Spleen (tissue), 11 donors: ENCODE measurements around the gene MUTYH. TPM values are rescaled to one million over a fixed set of nuclear protein-coding genes. Genes with fewer than 3 reads are reported as not detected.

Experiments used
- DNase-seq: peaks from one replicate; pipeline ENCODE4 v3.0.0-alpha.2; 2020
- H3K27ac ChIP-seq, 8 donors: fragments of 200-600 bp; sonication (generic) in 7 of 8; 1 replicate in 4 of 8; 2 replicates in 4 of 8; pipeline versions ENCODE4 v1.5.0 to v1.8.0; 2016 to 2021; ENCODE audit warnings: inconsistent platforms in 4 of 8, mild to moderate bottlenecking in 4 of 8, moderate library complexity in 1 of 8
- H3K27me3 ChIP-seq, 7 donors: fragments of 200-600 bp; sonication (generic) in 6 of 7; replicated peaks in 1 of 7; 1 replicate in 4 of 7; 2 replicates in 3 of 7; pipeline versions ENCODE4 v1.5.0 to v1.8.0; 2016 to 2021; ENCODE audit warnings: inconsistent platforms in 3 of 7, mild to moderate bottlenecking in 1 of 7
- H3K36me3 ChIP-seq, 6 donors: fragments of 200-600 bp; sonication (generic) in 5 of 6; 1 replicate in 4 of 6; 2 replicates in 2 of 6; pipeline versions ENCODE4 v1.5.0 to v1.8.0; 2016 to 2021; ENCODE audit warnings: inconsistent platforms in 2 of 6
- H3K4me1 ChIP-seq, 6 donors: fragments of 200-600 bp; sonication (generic) in 5 of 6; 1 replicate in 3 of 6; 2 replicates in 3 of 6; pipeline versions ENCODE4 v1.5.0 to v1.8.0; 2016 to 2021; ENCODE audit warnings: inconsistent platforms in 3 of 6
- H3K4me3 ChIP-seq, 8 donors: fragments of 200-600 bp; sonication (generic) in 7 of 8; 1 replicate in 4 of 8; 2 replicates in 4 of 8; pipeline versions ENCODE4 v1.5.0 to v1.8.0; 2016 to 2021; ENCODE audit warnings: inconsistent platforms in 4 of 8, mild to moderate bottlenecking in 4 of 8, moderate library complexity in 2 of 8
- H3K9me3 ChIP-seq, 8 donors: fragments of 200-600 bp; sonication (generic) in 7 of 8; 1 replicate in 4 of 8; 2 replicates in 4 of 8; pipeline versions ENCODE4 v1.5.0 to v1.8.0; 2016 to 2021; ENCODE audit warnings: inconsistent platforms in 4 of 8
- CTCF ChIP-seq, 11 experiments: fragments of 200-600 bp in 7 of 11; fragments of 450-650 bp in 4 of 11; sonication (generic) in 4 of 11; IDR thresholded peaks in 8 of 11; conservative IDR thresholded peaks in 3 of 11; 1 replicate in 7 of 11; 2 replicates in 4 of 11; pipeline versions ENCODE4 v1.4.0 to v1.8.0; 2016 to 2021; ENCODE audit warnings: antibody characterized with exemption in 11 of 11, inconsistent platforms in 4 of 11, mild to moderate bottlenecking in 1 of 11
- POLR2A ChIP-seq, 3 donors: fragments of 450-650 bp; IDR thresholded peaks; one replicate each; pipeline ENCODE4 v1.5.1; 2017; ENCODE audit warnings: antibody characterized with exemption in 3 of 3, mild to moderate bottlenecking in 1 of 3
- POLR2AphosphoS5 ChIP-seq, 3 donors: sonication (generic); formaldehyde crosslinking; IDR thresholded peaks; one replicate each; pipeline ENCODE4 v1.5.1; 2017; ENCODE audit warnings: antibody characterized with exemption in 3 of 3
- WGBS, 5 donors: extraction: QIAGEN DNeasy Blood & Tissue Kit in 3 of 5; methylation state at CpG; one replicate each; pipeline versions ENCODE4 v1.1.5 to v1.1.7; 2013 to 2018; 5-methylcytosine and 5-hydroxymethylcytosine counted together
- intact Hi-C: fragments of 100-400 bp; cut with DNase I; formaldehyde crosslinking; loops from one replicate; pipeline ENCODE4 v1.15.0; 2023; ENCODE audit warnings: low total_unique reads
- polyA plus RNA-seq, 3 donors: library from polyadenylated mRNA; stranded (reverse); fragments of 200-250 nt; gene quantifications; one replicate each; pipeline ENCODE4 v1.2.1, GENCODE V29; 2013
- total RNA-seq, 7 donors: library from RNA; depleted of rRNA in 3 of 7; stranded (reverse); fragments of >200 nt in 3 of 7; fragmentation: NEBNext Ultra II Directional in 4 of 7; extraction: Animal tissue kit (Norgen Biotek cat#: 25700) in 4 of 7; gene quantifications; one replicate each; pipeline versions ENCODE4 v1.1.0 to v1.2.1, GENCODE V29; 2016 to 2021
- donor health status: healthy with polysubstance abuse.
- donor health status: DM: no; HTN: no; CAD: no; lungs with moderate emphysema.
- donor health status: DM: no; HTN: no; CAD: no.
- donor health status: Bipolar disorder and iron deficiency.
- donor health status: healthy.
- donor health status: DM: no; HTN: no; CAD: no.
- donor health status: DM: yes; HTN: yes; CAD: no.

The MUTYH gene
- total and polyA plus RNA-seq, 10 donors: 25.4 to 46.9 (median 37.2) TPM

- H3K27me3 ChIP-seq: no peaks in the 10 kb centered on the region
- H3K9me3 ChIP-seq: no peaks in the 10 kb centered on the region
- intact Hi-C loops: no loop called here
- no peak overlapping the region for H3K4me3 ChIP-seq
- H3K27ac ChIP-seq: no peak overlapping the region
- H3K36me3 ChIP-seq: no peaks in the 10 kb centered on the region
- H3K4me1 ChIP-seq: peaks cover 0 to 24% (median 11%) of the 10 kb centered on the region in 6 donors
- TF ChIP-seq CTCF (IDR thresholded peaks at IDR 0.05 in 8 of 11, conservative IDR thresholded peaks at IDR 0.05 in 3 of 11) (no peak), POLR2A (IDR thresholded peaks at IDR 0.05) (no peak), POLR2AphosphoS5 (IDR thresholded peaks at IDR 0.05) (no peak)
- DNase-seq: no peak
These were observed 37.9 kb upstream of the MUTYH start for GRCh38 chr1:45378184-45378583.

- no peaks in the 10 kb centered on the region for H3K36me3 ChIP-seq
- no peak overlapping the region for H3K4me3 ChIP-seq
- H3K9me3 ChIP-seq: no peaks in the 10 kb centered on the region
- H3K27ac ChIP-seq: no peak overlapping the region
- 65 to 79% (median 74%) methylated on average over 3 of the region's 3 CpGs for WGBS, 5 donors
- no peak for DNase-seq
- intact Hi-C loops: no loop called here
- no peaks in the 10 kb centered on the region for H3K27me3 ChIP-seq
- TF ChIP-seq POLR2AphosphoS5 (IDR thresholded peaks at IDR 0.05) (no peak), CTCF (IDR thresholded peaks at IDR 0.05 in 8 of 11, conservative IDR thresholded peaks at IDR 0.05 in 3 of 11) (no peak), POLR2A (IDR thresholded peaks at IDR 0.05) (no peak)
- peaks cover 0 to 34% (median 14%) of the 10 kb centered on the region in 6 donors for H3K4me1 ChIP-seq
These were observed 35.2 kb upstream of the MUTYH start for GRCh38 chr1:45375104-45376090.

GRCh38 chr1:45373573-45373972, 33.3 kb upstream of the MUTYH start:
- intact Hi-C loops: no loop called here
- H3K36me3 ChIP-seq: no peaks in the 10 kb centered on the region
- no peak overlapping the region for H3K4me3 ChIP-seq

More at GRCh38 chr1:45373573-45373972, 33.3 kb upstream of the MUTYH start:
- H3K4me1 ChIP-seq: peaks cover 0 to 35% (median 14%) of the 10 kb centered on the region in 6 donors
- no peak for DNase-seq
- H3K27me3 ChIP-seq: no peaks in the 10 kb centered on the region
- H3K27ac ChIP-seq: peak overlapping the region in 4 of 8 donors; percentile 1 to 33 (median 28)
- H3K9me3 ChIP-seq: no peaks in the 10 kb centered on the region
- no peak for TF ChIP-seq CTCF (IDR thresholded peaks at IDR 0.05 in 8 of 11, conservative IDR thresholded peaks at IDR 0.05 in 3 of 11)
- TF ChIP-seq POLR2A (IDR thresholded peaks at IDR 0.05): no peak
- TF ChIP-seq POLR2AphosphoS5 (IDR thresholded peaks at IDR 0.05): no peak
